Measurements from ENCODE around the gene RAB9A. TPM values are rescaled to one million over a fixed set of nuclear protein-coding genes. Genes with fewer than 3 reads are reported as not detected.

RAB9A gene
- total RNA-seq, 2 experiments from 2014 or later, result 10.6 to 11.2 TPM

GRCh38 chrX:13691841-13692371 lies 3.0 kb downstream of the RAB9A start:
- ChIA-PET POLR2A (interaction anchor here (1.0 kb wide), 1 partner anchor 39 kb away, joined by 3 read pairs; the partner anchor contains the start of gene TCEANC), CTCF (no interaction called here)
- H3K27ac Mint-ChIP-seq, result no peak overlapping the region
- peaks cover 58% of the 10 kb centered on the region for H3K4me1 Mint-ChIP-seq (ENCODE audit: low read depth)
- no peaks in the 10 kb centered on the region for H3K9me3 Mint-ChIP-seq (ENCODE audit: insufficient read depth)
- ATAC-seq (no peak), DNase-seq (no peak)
- H3K36me3 Mint-ChIP-seq (ENCODE audit: low read depth), result peaks cover 12% of the 10 kb centered on the region
- H3K27me3 Mint-ChIP-seq (ENCODE audit: low read depth), result no peaks in the 10 kb centered on the region
- no peak overlapping the region for H3K4me3 Mint-ChIP-seq

DNA sequence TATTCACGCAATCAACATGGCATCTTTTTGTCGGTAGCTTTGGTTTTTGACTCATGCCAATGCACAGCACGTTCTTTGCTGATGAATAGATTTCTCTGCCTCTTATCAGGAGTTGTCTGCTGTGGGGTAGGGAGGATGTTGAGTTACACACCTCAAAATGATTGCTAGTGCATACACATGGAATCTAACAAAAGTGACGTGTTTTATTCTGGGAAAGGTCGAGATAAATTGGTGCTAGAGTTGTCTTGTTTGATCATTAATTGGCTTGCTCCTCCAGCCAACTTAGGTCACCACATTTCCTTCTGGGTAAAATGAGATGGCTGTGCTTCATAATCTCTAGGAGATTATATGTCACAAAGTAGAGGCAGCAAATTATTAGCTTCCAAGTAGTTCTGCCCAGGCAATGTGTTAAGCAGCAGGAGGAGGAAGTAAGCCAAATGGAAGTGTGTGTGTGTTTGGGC lies 3.9 kb downstream of the RAB9A start:
- Mint-ChIP-seq H3K4me3 (no peak overlapping the region), H3K9me3 (ENCODE audit: insufficient read depth) (no peaks in the 10 kb centered on the region), H3K27ac (no peak overlapping the region), H3K4me1 (ENCODE audit: low read depth) (peaks cover 59% of the 10 kb centered on the region), H3K36me3 (ENCODE audit: low read depth) (peaks cover 17% of the 10 kb centered on the region), H3K27me3 (ENCODE audit: low read depth) (no peaks in the 10 kb centered on the region)
- no peak for DNase-seq
- POLR2A ChIA-PET, result no interaction called here
- ATAC-seq, result no peak
- CTCF ChIA-PET, result no interaction called here

DNA sequence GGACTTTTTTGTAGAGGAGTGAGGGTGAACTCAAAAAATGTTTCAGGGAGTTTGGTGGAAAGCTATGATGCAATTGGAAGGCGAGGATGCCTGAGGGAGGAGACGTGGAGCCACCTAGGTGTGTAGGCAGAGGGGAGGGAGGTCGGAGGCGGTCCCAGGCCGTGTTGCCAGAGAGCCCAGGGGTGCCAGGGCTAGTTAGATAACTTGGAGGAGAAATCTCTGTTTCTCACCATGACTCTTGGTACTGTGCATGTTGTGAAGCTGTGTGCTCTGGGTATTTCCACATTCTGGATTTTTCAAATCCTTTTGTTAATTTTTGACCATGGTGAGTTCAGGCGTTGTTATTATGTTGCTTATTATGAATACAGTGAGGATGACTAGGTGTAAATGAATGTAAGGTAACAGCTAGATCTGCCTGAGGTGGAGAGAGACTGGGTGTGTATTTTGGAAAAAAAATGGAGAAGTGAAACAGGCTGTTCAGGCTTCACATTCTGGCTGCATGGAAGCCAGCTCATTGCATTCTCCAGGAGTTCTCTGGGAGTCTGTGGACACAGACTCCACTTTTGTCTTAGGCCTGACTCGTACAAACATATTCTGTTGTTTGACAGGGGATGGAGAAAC lies 4.5 kb downstream of the RAB9A start:
- Mint-ChIP-seq H3K27ac (no peak overlapping the region), H3K27me3 (ENCODE audit: low read depth) (no peaks in the 10 kb centered on the region), H3K4me3 (no peak overlapping the region), H3K9me3 (ENCODE audit: insufficient read depth) (no peaks in the 10 kb centered on the region), H3K36me3 (ENCODE audit: low read depth) (peaks cover 17% of the 10 kb centered on the region), H3K4me1 (ENCODE audit: low read depth) (peaks cover 53% of the 10 kb centered on the region)
- CTCF ChIA-PET, result no interaction called here
- DNase-seq (no peak), ATAC-seq (no peak)
- POLR2A ChIA-PET, result no interaction called here

- Mint-ChIP-seq H3K4me1 (ENCODE audit: low read depth) (peaks cover 55% of the 10 kb centered on the region), H3K9me3 (ENCODE audit: insufficient read depth) (no peaks in the 10 kb centered on the region), H3K36me3 (ENCODE audit: low read depth) (peaks cover 19% of the 10 kb centered on the region), H3K4me3 (no peak overlapping the region), H3K27me3 (ENCODE audit: low read depth) (no peaks in the 10 kb centered on the region), H3K27ac (no peak overlapping the region)
- ChIA-PET POLR2A (interaction anchor here (0.6 kb wide), 1 partner anchor 40 kb away, joined by 3 read pairs; the partner anchor contains the start of genes OFD1 and TRAPPC2), CTCF (interaction anchor here (1.4 kb wide), 1 partner anchor 32 kb away, joined by 4 read pairs; no protein-coding TSS in a partner anchor)
- no peak for DNase-seq
- ATAC-seq, result no peak
Measured at GRCh38 chrX:13694359-13694758, 5.4 kb downstream of the RAB9A start.

DNA sequence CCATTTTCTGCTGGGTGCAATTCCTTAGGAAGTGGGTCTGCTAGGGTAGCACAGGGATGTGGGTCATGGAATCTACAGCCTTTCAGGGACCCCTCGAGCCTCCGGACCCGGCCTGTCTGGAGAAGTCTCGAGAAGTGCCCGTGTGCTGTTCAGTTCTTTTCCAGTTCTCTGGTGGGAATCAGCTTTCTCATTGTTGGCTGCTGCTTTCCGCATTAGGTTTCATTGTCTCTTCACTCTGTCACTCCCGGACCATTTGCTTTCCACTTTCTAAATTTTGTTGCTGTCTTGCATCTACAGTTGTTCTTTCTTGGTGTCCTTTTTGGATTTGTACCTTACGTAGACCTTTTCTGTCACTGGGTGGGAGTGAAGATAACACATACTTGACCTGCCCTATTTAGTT lies 6.1 kb downstream of the RAB9A start:
- Mint-ChIP-seq H3K4me1 (ENCODE audit: low read depth) (peaks cover 56% of the 10 kb centered on the region), H3K27me3 (ENCODE audit: low read depth) (no peaks in the 10 kb centered on the region), H3K4me3 (no peak overlapping the region), H3K27ac (peak overlapping the region; percentile 52), H3K36me3 (ENCODE audit: low read depth) (peaks cover 21% of the 10 kb centered on the region), H3K9me3 (ENCODE audit: insufficient read depth) (no peaks in the 10 kb centered on the region)
- no peak for DNase-seq
- ChIA-PET POLR2A (interaction anchor here (0.6 kb wide), 1 partner anchor 40 kb away, joined by 3 read pairs; the partner anchor contains the start of genes OFD1 and TRAPPC2), CTCF (interaction anchor here (1.4 kb wide), 1 partner anchor 31 kb away, joined by 4 read pairs; no protein-coding TSS in a partner anchor)
- no peak for ATAC-seq

DNA sequence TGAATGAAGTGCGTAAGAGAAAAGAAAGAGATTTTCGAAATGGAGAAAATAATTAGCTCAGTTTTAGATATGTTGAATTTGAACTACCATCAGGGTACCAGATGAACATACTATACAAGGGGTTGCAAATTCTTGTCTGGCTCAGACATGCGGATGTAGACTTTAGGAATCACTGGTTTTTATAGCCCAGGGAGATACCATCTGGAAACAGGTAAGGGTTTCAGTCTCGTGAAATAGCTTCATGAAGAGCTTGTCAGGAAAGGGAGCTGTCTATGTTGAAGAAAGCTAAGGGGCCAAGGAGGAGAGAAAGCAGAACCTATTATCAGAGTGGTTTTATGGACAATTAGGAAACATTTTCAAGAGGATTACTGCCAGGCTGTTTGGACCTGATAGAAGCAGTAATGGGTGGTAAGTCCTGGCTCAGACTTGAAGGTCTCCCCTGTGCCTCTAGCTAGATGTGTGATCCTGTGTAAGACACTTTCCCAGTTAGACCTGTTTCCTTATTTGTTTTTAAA lies 6.7 kb downstream of the RAB9A start:
- no peak for DNase-seq
- Mint-ChIP-seq H3K27ac (no peak overlapping the region), H3K9me3 (ENCODE audit: insufficient read depth) (no peaks in the 10 kb centered on the region), H3K4me1 (ENCODE audit: low read depth) (peaks cover 50% of the 10 kb centered on the region), H3K4me3 (no peak overlapping the region), H3K27me3 (ENCODE audit: low read depth) (no peaks in the 10 kb centered on the region), H3K36me3 (ENCODE audit: low read depth) (peaks cover 17% of the 10 kb centered on the region)
- ChIA-PET CTCF (no interaction called here), POLR2A (interaction anchor here (1.5 kb wide), 1 partner anchor 39 kb away, joined by 3 read pairs; no protein-coding TSS in a partner anchor)
- ATAC-seq, result no peak

DNA sequence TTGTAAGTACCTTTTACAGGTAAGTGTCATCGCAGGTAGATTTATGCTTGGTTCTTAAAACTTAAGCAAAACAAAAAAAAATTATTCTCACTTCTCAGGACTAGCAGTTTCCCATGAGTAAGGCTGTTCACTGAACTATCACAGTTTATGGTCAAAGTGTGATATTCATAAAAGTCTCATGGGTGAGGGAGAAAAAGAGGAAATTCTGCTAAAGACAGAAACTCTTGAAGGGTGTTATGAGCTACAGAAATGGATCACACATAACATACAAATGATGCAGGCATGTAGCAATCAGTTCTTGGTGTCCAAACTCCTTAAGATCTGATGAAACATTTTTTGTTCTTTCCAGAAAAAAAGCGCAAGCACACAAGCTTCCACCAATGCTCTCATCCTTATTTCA lies 8.5 kb downstream of the RAB9A start:
- peak overlapping the region; percentile 13 for H3K27ac Mint-ChIP-seq
- ChIA-PET CTCF (interaction anchor here (0.9 to 1.5 kb wide), 2 partner anchors 10 to 22 kb away, joined by 3 to 4 read pairs; no protein-coding TSS in a partner anchor), POLR2A (interaction anchor here (0.5 kb wide), 1 partner anchor 36 kb away, joined by 3 read pairs; no protein-coding TSS in a partner anchor)
- H3K9me3 Mint-ChIP-seq (ENCODE audit: insufficient read depth), result no peaks in the 10 kb centered on the region
- ATAC-seq, result no peak
- DNase-seq, result no peak
- H3K4me1 Mint-ChIP-seq (ENCODE audit: low read depth), result peaks cover 53% of the 10 kb centered on the region
- no peak overlapping the region for H3K4me3 Mint-ChIP-seq
- no peaks in the 10 kb centered on the region for H3K27me3 Mint-ChIP-seq (ENCODE audit: low read depth)
- peaks cover 18% of the 10 kb centered on the region for H3K36me3 Mint-ChIP-seq (ENCODE audit: low read depth)

GRCh38 chrX:13697976-13698375 lies 9.0 kb downstream of the RAB9A start:
- no peak overlapping the region for H3K27ac Mint-ChIP-seq
- ChIA-PET POLR2A (interaction anchor here (0.5 kb wide), 1 partner anchor 36 kb away, joined by 3 read pairs; no protein-coding TSS in a partner anchor), CTCF (interaction anchor here (1.4 to 1.5 kb wide), 2 partner anchors 22 to 334 kb away, joined by 3 to 4 read pairs; no protein-coding TSS in a partner anchor)
- H3K9me3 Mint-ChIP-seq (ENCODE audit: insufficient read depth), result no peaks in the 10 kb centered on the region
- peaks cover 18% of the 10 kb centered on the region for H3K36me3 Mint-ChIP-seq (ENCODE audit: low read depth)
- ATAC-seq (no peak), DNase-seq (no peak)
- H3K27me3 Mint-ChIP-seq (ENCODE audit: low read depth), result no peaks in the 10 kb centered on the region
- peaks cover 48% of the 10 kb centered on the region for H3K4me1 Mint-ChIP-seq (ENCODE audit: low read depth)
- H3K4me3 Mint-ChIP-seq, result no peak overlapping the region

DNA sequence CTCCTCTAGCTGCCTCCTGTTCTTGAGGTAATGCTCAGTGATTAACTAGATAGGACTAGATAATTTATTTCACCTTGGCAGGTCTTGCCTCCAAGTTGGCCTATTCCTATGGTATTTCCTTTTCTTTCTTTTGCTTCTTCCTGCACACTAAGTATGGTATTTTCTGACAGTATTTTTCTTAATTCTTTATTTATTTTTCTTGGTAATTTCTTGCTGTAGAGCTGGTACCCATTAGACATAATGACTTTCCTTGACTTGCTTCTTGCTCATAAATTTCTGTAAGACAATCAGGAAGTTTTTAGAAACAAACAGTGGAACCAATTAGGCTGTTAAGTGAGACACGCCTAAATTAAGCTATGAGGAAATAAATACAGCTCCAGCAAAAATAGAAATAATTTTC lies 9.5 kb downstream of the RAB9A start:
- H3K9me3 Mint-ChIP-seq (ENCODE audit: insufficient read depth), result no peaks in the 10 kb centered on the region
- H3K4me1 Mint-ChIP-seq (ENCODE audit: low read depth), result peaks cover 43% of the 10 kb centered on the region
- POLR2A ChIA-PET, result no interaction called here
- ATAC-seq, result no peak
- no peak for DNase-seq
- H3K27ac Mint-ChIP-seq, result no peak overlapping the region
- peaks cover 18% of the 10 kb centered on the region for H3K36me3 Mint-ChIP-seq (ENCODE audit: low read depth)
- CTCF ChIA-PET, result interaction anchor here (0.9 to 1.5 kb wide), 3 partner anchors 21 to 333 kb away, joined by 3 to 4 read pairs (median 4); no protein-coding TSS in a partner anchor
- H3K27me3 Mint-ChIP-seq (ENCODE audit: low read depth), result no peaks in the 10 kb centered on the region
- H3K4me3 Mint-ChIP-seq, result no peak overlapping the region

DNA sequence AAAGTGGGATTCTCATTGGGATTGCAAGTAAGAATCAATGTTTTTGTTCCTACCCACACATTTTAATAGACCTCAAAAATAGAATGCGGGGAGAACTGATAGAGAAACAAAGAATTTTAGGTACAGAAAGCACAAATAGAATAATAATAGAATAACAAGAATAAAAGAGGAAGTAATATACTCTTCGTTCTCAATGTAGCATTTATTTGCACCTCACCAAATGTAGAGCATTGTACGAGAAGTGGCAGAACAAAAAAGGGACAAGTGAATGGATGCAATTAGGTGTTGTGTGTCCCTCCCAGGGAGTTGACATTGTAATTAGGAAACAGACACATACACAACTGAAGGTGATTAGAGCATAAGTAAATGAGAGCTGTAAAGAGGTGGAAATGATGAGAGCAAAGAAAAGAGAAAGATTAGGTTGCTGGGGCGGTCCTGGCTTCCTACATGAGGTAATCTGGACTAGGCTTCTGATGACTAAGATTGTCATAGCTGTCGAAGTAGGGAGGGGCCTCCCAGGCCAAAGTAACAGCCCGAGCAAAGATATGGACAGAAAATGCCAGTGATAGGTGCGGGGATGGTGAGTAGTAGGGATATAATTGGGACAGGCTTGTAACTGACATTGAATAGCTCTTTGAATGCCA lies 10.4 kb downstream of the RAB9A start:
- no peak overlapping the region for H3K4me3 Mint-ChIP-seq

GRCh38 chrX:13700380-13700779 lies 11.5 kb downstream of the RAB9A start:
- Mint-ChIP-seq H3K36me3 (ENCODE audit: low read depth) (peaks cover 16% of the 10 kb centered on the region), H3K9me3 (ENCODE audit: insufficient read depth) (no peaks in the 10 kb centered on the region), H3K27ac (no peak overlapping the region), H3K4me1 (ENCODE audit: low read depth) (peaks cover 27% of the 10 kb centered on the region), H3K27me3 (ENCODE audit: low read depth) (no peaks in the 10 kb centered on the region), H3K4me3 (no peak overlapping the region)
- DNase-seq (no peak), ATAC-seq (no peak)
- POLR2A ChIA-PET, result no interaction called here
- CTCF ChIA-PET, result no interaction called here

More for the DNA sequence above, 10.4 kb downstream of the RAB9A start:
- ChIA-PET CTCF (interaction anchor here (0.9 to 1.4 kb wide), 2 partner anchors 47 to 332 kb away, joined by 3 to 4 read pairs; no protein-coding TSS in a partner anchor), POLR2A (interaction anchor here (0.7 kb wide), 1 partner anchor 9 kb away, joined by 3 read pairs; no protein-coding TSS in a partner anchor)
- H3K9me3 Mint-ChIP-seq (ENCODE audit: insufficient read depth), result no peaks in the 10 kb centered on the region
- H3K27me3 Mint-ChIP-seq (ENCODE audit: low read depth), result no peaks in the 10 kb centered on the region
- peaks cover 17% of the 10 kb centered on the region for H3K36me3 Mint-ChIP-seq (ENCODE audit: low read depth)
- DNase-seq (no peak), ATAC-seq (no peak)
- no peak overlapping the region for H3K27ac Mint-ChIP-seq
- peaks cover 38% of the 10 kb centered on the region for H3K4me1 Mint-ChIP-seq (ENCODE audit: low read depth)

Data from activated CD8-positive, alpha-beta T cell treated with anti-CD3 and anti-CD28 coated beads, Interleukin-2, amount 10 ng/mL, durations not matched to agents 7 days and 5 days (primary cell).